Kidney epithelial cell (primary cell): ENCODE results near the gene PCDHB11. TPM values are rescaled to one million over a fixed set of nuclear protein-coding genes. Genes with fewer than 3 reads are reported as not detected.
"Not testable (repeated sequence)": the region's sequence is repeated elsewhere in the genome, so short reads cannot be mapped to it uniquely, and the experiment has no call there.

ENCODE experiments used
- DNase-seq: peaks from one replicate; pipeline ENCODE4 v3.0.0-alpha.2; 2010; ENCODE audit warnings: low read depth
- H3K27me3 ChIP-seq: 2 replicates; pipeline ENCODE4 v1.6.0; 2011; ENCODE audit warnings: low read length; ENCODE audit not compliant: control insufficient read depth, insufficient read depth
- H3K36me3 ChIP-seq: 2 replicates; pipeline ENCODE4 v1.5.1; 2011; ENCODE audit warnings: low read length; ENCODE audit not compliant: control insufficient read depth, insufficient read depth
- H3K4me3 ChIP-seq: 2 replicates; pipeline ENCODE4 v1.5.1; 2011; ENCODE audit warnings: low read depth, mild to moderate bottlenecking, control low read depth, low read length
- total RNA-seq: library from RNA; depleted of rRNA; stranded (reverse); fragments of >200 nt; gene quantifications from 2 replicates; pipeline ENCODE4 v1.2.3, GENCODE V29; 2015
- TF ChIP-seq, protein P1 (sequence below): IDR thresholded peaks from 2 replicates; pipeline ENCODE4 v1.5.1; 2011; ENCODE audit warnings: mild to moderate bottlenecking, moderate library complexity, low read length, control low read depth, inconsistent platforms; ENCODE audit not compliant: insufficient read depth, poor library complexity, severe bottlenecking

PCDHB11 gene
- total RNA-seq, 1 donor from 2014 or later: 3.1 TPM

DNA sequence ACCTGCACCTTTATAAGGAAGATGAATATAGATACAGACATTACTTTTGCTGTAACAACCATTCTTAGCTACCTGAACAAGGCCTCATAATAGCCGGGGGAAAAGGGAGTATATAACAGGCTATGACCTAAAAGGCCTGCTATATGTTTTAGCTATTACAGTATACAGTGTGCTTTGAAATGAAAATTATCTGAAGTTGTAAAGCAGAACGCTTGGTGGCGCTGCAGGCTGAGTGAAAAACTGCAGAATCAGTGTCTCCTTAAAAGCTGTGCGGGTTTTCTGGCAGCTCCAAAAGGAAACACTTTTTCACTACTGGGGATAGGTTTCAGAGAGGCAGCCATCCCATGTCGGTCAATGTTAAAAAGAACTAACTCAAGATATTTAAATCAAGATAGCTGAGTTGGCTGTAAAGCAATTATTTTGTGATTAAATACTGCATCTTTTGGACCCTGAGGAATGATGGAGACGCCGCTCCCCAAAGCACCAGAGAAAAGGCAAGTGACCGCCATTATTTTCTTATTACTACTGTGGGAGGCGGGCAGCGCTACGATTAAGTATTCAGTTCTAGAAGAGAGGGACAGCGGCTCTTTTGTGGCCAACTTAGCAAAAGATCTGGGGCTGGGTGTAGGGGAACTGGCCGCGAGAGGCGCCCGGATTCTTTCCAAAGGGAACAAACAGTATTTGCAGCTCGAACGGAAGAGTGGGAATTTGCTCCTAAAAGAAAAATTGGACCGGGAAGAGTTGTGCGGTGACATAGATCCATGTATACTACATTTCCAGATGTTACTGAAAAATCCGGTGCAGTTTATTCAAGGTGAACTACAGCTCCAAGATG, 43.7 kb upstream of the PCDHB11 start:
- H3K4me3 ChIP-seq: no peak overlapping the region
- no peak for DNase-seq

DNA sequence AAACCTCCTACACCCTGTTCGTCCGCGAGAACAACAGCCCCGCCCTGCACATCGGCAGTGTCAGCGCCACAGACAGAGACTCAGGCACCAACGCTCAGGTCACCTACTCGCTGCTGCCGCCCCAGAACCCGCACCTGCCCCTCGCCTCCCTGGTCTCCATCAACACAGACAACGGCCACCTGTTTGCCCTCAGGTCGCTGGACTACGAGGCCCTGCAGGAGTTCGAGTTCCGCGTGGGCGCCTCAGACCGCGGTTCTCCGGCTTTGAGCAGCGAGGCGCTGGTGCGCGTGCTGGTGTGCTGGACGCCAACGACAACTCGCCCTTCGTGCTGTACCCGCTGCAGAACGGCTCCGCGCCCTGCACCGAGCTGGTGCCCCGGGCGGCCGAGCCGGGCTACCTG, 42.1 kb upstream of the PCDHB11 start:
- H3K4me3 ChIP-seq, H3K27me3 ChIP-seq, H3K36me3 ChIP-seq: not testable (repeated sequence)

More for the DNA sequence above, 43.7 kb upstream of the PCDHB11 start:
- H3K27me3 ChIP-seq: no peaks in the 10 kb centered on the region
- no peaks in the 10 kb centered on the region for H3K36me3 ChIP-seq
- TF ChIP-seq, protein P1, sequence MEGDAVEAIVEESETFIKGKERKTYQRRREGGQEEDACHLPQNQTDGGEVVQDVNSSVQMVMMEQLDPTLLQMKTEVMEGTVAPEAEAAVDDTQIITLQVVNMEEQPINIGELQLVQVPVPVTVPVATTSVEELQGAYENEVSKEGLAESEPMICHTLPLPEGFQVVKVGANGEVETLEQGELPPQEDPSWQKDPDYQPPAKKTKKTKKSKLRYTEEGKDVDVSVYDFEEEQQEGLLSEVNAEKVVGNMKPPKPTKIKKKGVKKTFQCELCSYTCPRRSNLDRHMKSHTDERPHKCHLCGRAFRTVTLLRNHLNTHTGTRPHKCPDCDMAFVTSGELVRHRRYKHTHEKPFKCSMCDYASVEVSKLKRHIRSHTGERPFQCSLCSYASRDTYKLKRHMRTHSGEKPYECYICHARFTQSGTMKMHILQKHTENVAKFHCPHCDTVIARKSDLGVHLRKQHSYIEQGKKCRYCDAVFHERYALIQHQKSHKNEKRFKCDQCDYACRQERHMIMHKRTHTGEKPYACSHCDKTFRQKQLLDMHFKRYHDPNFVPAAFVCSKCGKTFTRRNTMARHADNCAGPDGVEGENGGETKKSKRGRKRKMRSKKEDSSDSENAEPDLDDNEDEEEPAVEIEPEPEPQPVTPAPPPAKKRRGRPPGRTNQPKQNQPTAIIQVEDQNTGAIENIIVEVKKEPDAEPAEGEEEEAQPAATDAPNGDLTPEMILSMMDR: no peak

DNA sequence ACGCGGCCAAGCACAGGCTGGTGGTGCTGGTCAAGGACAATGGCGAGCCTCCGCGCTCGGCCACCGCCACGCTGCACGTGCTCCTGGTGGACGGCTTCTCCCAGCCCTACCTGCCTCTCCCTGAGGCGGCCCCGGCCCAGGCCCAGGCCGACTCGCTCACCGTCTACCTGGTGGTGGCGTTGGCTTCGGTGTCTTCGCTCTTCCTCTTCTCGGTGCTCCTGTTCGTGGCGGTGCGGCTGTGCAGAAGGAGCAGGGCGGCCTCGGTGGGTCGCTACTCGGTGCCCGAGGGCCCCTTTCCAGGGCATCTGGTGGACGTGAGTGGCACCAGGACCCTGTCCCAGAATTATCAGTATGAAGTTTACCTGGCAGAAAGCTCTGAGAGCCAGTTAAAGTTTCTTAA, 41.5 kb upstream of the PCDHB11 start:
- not testable (repeated sequence) for H3K27me3 ChIP-seq, DNase-seq, H3K4me3 ChIP-seq, H3K36me3 ChIP-seq

More for the DNA sequence above, 42.1 kb upstream of the PCDHB11 start:
- not testable (repeated sequence) for DNase-seq

DNA sequence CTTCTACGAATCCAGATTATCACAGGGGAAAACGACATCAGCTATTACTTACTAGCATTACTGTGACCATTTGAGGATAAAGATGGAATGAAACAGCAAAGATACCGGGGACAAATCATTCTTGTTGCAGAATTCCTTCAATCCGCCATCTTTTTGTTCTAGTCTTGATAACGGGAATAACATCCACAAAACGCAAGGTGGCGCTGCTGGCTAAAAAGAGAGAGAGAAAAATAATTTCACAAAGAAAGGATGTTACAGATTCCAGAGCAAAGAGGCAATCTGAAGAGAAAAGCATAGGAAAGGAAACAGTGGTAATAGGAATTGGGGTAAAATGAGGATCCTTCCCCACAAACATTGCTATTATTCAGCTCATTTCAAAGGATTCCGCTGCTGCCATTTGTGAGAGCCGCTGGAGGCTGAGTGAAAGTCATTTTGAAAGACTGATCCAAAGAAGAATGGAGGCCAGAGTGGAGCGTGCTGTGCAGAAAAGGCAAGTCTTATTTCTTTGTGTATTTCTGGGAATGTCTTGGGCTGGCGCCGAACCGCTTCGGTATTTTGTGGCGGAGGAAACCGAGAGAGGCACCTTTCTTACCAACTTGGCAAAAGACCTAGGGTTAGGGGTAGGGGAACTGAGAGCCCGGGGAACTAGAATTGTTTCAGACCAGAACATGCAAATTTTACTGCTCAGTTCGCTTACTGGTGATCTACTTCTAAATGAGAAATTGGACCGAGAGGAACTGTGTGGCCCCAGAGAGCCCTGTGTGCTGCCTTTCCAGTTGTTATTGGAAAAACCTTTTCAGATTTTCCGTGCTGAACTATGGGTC, 26.8 kb upstream of the PCDHB11 start, which contains the start of gene PCDHB7:
Gene PCDHB7, plus strand, starts transcription at position 264 of the 824 bp plus-strand sequence. Its CDS starts 192 bp downstream, at position 456.
- Histone ChIP-seq H3K27me3 (no peaks in the 10 kb centered on the region), H3K4me3 (no peak within 1 kb of the TSS), H3K36me3 (no peaks in the 10 kb centered on the region)
- TF ChIP-seq, protein P1: peak; percentile 25
- no peak for DNase-seq

DNA sequence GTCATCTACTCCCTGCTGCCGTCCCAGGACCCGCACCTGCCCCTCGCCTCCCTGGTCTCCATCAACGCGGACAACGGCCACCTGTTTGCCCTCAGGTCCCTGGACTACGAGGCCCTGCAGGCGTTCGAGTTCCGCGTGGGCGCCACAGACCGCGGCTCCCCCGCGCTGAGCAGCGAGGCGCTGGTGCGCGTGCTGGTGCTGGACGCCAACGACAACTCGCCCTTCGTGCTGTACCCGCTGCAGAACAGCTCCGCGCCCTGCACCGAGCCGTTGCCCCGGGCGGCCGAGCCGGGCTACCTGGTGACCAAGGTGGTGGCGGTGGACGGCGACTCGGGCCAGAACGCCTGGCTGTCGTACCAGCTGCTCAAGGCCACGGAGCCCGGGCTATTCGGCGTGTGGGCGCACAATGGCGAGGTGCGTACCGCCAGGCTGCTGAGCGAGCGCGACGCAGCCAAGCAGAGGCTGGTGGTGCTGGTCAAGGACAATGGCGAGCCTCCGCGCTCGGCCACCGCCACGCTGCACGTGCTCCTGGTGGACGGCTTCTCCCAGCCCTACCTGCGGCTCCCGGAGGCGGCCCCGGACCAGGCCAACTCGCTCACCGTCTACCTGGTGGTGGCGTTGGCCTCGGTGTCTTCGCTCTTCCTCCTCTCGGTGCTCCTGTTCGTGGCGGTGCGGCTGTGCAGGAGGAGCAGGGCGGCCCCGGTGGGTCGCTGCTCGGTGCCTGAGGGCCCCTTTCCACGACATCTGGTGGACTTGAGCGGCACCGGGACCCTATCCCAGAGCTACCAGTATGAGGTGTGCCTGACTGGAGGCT, 24.9 kb upstream of the PCDHB11 start:
- DNase-seq: not testable (repeated sequence)

DNA sequence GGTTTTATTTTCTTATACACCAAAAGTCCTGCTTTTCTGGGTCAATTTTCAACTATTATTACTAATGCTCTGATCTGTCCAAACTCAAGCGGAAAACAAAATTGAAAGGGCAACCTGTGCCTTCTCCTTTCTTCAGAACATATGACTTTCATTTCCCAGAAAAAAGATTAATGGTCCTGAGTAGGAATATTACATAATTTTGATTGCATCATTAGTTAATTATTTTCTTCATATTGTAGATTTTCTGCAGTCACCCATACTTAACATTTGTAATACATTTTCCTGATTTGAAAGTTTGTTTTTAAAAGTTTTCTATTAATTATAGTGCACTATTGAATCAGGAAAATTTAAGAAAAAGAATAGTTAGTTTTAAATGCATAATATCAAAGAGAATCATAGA, 23.5 kb upstream of the PCDHB11 start:
- no peaks in the 10 kb centered on the region for H3K36me3 ChIP-seq
- TF ChIP-seq, protein P1: no peak
- DNase-seq: no peak
- H3K4me3 ChIP-seq: no peak overlapping the region
- no peaks in the 10 kb centered on the region for H3K27me3 ChIP-seq

More for the DNA sequence above, 24.9 kb upstream of the PCDHB11 start:
- H3K4me3 ChIP-seq, H3K36me3 ChIP-seq, H3K27me3 ChIP-seq: not testable (repeated sequence)

DNA sequence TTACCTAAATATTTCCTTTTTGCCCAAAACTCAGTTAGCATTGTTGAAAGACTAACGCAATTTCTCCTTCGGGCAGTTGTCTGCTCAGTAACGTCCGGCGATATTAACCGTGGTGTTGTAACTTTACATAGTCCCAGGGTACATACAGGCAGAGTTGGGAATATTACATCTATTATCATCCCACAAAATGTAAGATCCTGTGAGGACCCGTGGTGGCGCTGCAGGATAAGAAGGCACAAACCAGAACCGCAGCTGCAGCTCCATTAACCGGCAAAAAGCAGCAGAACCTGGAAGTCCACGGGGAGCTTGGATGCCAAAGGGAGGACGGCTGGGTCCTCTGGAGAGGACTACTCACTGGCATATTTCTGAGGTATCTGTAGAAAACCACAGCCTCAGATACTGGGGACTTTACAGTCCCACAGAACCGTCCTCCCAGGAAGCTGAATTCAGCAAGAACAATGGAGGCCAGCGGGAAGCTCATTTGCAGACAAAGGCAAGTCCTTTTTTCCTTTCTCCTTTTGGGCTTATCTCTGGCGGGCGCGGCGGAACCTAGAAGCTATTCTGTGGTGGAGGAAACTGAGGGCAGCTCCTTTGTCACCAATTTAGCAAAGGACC, 21.7 kb upstream of the PCDHB11 start, which contains the start of gene PCDHB8:
Gene PCDHB8, plus strand, starts transcription at position 214 of the 615 bp plus-strand sequence. Its CDS starts 245 bp downstream, at position 459.
- H3K27me3 ChIP-seq, H3K4me3 ChIP-seq, H3K36me3 ChIP-seq, DNase-seq: not testable (repeated sequence)

DNA sequence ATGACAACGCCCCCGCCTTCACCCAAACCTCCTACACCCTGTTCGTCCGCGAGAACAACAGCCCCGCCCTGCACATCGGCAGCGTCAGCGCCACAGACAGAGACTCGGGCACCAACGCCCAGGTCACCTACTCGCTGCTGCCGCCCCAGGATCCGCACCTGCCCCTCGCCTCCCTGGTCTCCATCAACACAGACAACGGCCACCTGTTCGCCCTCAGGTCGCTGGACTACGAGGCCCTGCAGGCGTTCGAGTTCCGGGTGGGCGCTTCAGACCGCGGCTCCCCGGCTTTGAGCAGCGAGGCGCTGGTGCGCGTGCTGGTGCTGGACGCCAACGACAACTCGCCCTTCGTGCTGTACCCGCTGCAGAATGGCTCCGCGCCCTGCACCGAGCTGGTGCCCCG, 20.1 kb upstream of the PCDHB11 start:
- not testable (repeated sequence) for H3K27me3 ChIP-seq, DNase-seq, H3K36me3 ChIP-seq, H3K4me3 ChIP-seq

DNA sequence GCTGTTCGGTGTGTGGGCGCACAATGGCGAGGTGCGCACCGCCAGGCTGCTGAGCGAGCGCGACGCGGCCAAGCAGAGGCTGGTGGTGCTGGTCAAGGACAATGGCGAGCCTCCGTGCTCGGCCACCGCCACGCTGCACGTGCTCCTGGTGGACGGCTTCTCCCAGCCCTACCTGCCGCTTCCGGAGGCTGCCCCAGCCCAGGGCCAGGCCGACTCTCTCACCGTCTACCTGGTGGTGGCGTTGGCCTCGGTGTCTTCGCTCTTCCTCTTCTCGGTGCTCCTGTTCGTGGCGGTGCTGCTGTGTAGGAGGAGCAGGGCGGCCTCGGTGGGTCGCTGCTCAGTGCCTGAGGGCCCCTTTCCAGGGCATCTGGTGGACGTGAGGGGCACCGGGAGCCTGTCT, 19.6 kb upstream of the PCDHB11 start:
- DNase-seq, H3K36me3 ChIP-seq, H3K27me3 ChIP-seq, H3K4me3 ChIP-seq: not testable (repeated sequence)
